Kidney (tissue), 14 donors: ENCODE results near the gene GRK1. TPM values are rescaled to one million over a fixed set of nuclear protein-coding genes. Genes with fewer than 3 reads are reported as not detected.

Experiments
- DNase-seq, 5 donors: peaks; one replicate each; pipeline ENCODE4 v3.0.0-alpha.2; 2013 to 2020
- FAIRE-seq: peaks from 2 replicates; lab custom pipeline; 2012; peaks lifted over from hg19 to GRCh38; lab: Jason Lieb, UNC
- H3K27ac ChIP-seq, 2 donors: one replicate each; pipeline ENCODE4 v1.7.0; 2013; ENCODE audit warnings: low read depth in 2 of 2, low read length in 2 of 2, inconsistent platforms in 1 of 2
- H3K27me3 ChIP-seq: one replicate; pipeline ENCODE4 v1.7.1; 2013; ENCODE audit warnings: low read length, inconsistent platforms; ENCODE audit not compliant: control insufficient read depth, insufficient read depth
- H3K36me3 ChIP-seq, 3 donors: one replicate each; pipeline versions ENCODE4 v1.7.0 to v1.7.1; 2013; ENCODE audit warnings: low read length in 3 of 3, control low read depth in 1 of 3, inconsistent platforms in 1 of 3; ENCODE audit not compliant: insufficient read depth in 3 of 3, control insufficient read depth in 2 of 3
- H3K4me1 ChIP-seq, 3 donors: one replicate each; pipeline versions ENCODE4 v1.7.0 to v1.7.1; 2013; ENCODE audit warnings: low read length in 3 of 3, inconsistent platforms in 1 of 3, low read depth in 1 of 3; ENCODE audit not compliant: control insufficient read depth in 2 of 3, insufficient read depth in 2 of 3
- H3K4me3 ChIP-seq, 3 donors: one replicate each; pipeline versions ENCODE4 v1.7.0 to v1.8.1; 2013; ENCODE audit warnings: low read length in 3 of 3, control low read depth in 1 of 3, inconsistent platforms in 1 of 3
- H3K9ac ChIP-seq, 3 donors: one replicate each; pipeline versions ENCODE4 v1.7.0 to v1.7.1; 2013; ENCODE audit warnings: low read length in 3 of 3, control low read depth in 1 of 3, inconsistent platforms in 1 of 3
- H3K9me3 ChIP-seq, 3 donors: one replicate each; pipeline versions ENCODE4 v1.7.0 to v1.7.1; 2013; ENCODE audit warnings: low read length in 3 of 3, control low read depth in 1 of 3, inconsistent platforms in 1 of 3; ENCODE audit not compliant: control insufficient read depth in 2 of 3, insufficient read depth in 1 of 3
- CTCF ChIP-seq: IDR thresholded peaks from 3 replicates; pipeline ENCODE4 v1.5.1; 2012; ENCODE audit warnings: mild to moderate bottlenecking, moderate library complexity, borderline replicate concordance; ENCODE audit not compliant: insufficient read depth; ENCODE audit errors: extremely low read depth
- intact Hi-C: fragments of 100-400 bp; cut with DNase I; formaldehyde crosslinking; loops from one replicate; pipeline ENCODE4 v1.11.1; 2022
- polyA plus RNA-seq: library from polyadenylated mRNA; stranded (reverse); fragments of 350-450 nt; fragmentation: Illumina TruSeq; extraction: RNeasy Lipid Tissue Mini Kit (QIAGEN cat#74804); gene quantifications from one replicate; pipeline ENCODE4 v1.2.3, GENCODE V29; 2014; ENCODE audit warnings: low read depth, low replicate concordance; ENCODE audit not compliant: insufficient read depth
- total RNA-seq: library from RNA; stranded (reverse); fragmentation: NEBNext Ultra II Directional; extraction: Animal tissue kit (Norgen Biotek cat#: 25700); gene quantifications from one replicate; pipeline ENCODE4 v1.2.1, GENCODE V29; 2021
- donor health status: control.
- donor health status: control.
- donor health status: control.
- donor health status: control.
- donor health status: control.
- donor health status: DM: yes; HTN: yes; CAD: no.
- donor health status: Normal renal cell carcinoma (clear cell type).

GRK1 gene
- total and polyA plus RNA-seq, 2 donors from 2014 or later: not detected

DNA sequence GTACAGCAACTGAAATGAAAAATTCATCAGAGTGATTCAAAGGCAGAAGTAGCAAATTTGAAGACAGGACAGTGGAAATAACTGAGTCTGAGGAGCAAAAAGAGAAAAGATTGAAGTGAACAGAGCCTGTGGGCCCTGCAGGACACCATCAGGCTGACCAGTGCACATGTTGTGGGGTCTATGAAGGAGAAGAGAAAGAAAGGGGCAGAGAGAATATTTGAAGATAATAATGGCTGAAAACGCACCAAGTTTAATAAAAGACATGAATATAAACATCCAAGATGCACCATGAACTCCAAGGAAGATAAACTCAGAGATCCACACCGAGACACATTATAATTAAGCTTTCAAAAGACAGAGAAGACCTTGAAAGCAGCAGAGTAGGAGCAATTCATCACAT lies 24.5 kb upstream of the GRK1 start:
- no peak for TF ChIP-seq CTCF
- FAIRE-seq: no peak
- Histone ChIP-seq H3K4me1 (peaks cover 5 to 9% (median 8%) of the 10 kb centered on the region in 3 donors), H3K9me3 (no peaks in the 10 kb centered on the region), H3K27ac (no peak overlapping the region), H3K27me3 (no peaks in the 10 kb centered on the region), H3K4me3 (no peak overlapping the region), H3K9ac (no peak overlapping the region), H3K36me3 (peaks cover 2 to 20% (median 6%) of the 10 kb centered on the region in 3 donors)
- intact Hi-C loops: no loop called here
- no peak for DNase-seq

- no peak overlapping the region for H3K9ac ChIP-seq
- H3K4me3 ChIP-seq: no peak overlapping the region
- H3K36me3 ChIP-seq: peaks cover 0 to 12% (median 2%) of the 10 kb centered on the region in 3 donors
- no peak for TF ChIP-seq CTCF
- no peaks in the 10 kb centered on the region for H3K9me3 ChIP-seq
- FAIRE-seq: no peak
- no peak overlapping the region for H3K27ac ChIP-seq
- peak in 4 of 5 donors; percentile 28 to 78 (median 56) for DNase-seq
- no peaks in the 10 kb centered on the region for H3K27me3 ChIP-seq
- intact Hi-C loops: no loop called here
- peaks cover 5 to 12% (median 9%) of the 10 kb centered on the region in 3 donors for H3K4me1 ChIP-seq
Observed at GRCh38 chr13:113643593-113643992, 23.4 kb upstream of the GRK1 start.

GRCh38 chr13:113644800-113645199 lies 22.2 kb upstream of the GRK1 start:
- no peak overlapping the region for H3K4me3 ChIP-seq
- TF ChIP-seq CTCF: no peak
- intact Hi-C loops: no loop called here
- no peak overlapping the region for H3K27ac ChIP-seq
- H3K4me1 ChIP-seq: peaks cover 5 to 12% (median 9%) of the 10 kb centered on the region in 3 donors
- no peaks in the 10 kb centered on the region for H3K9me3 ChIP-seq
- H3K9ac ChIP-seq: no peak overlapping the region
- FAIRE-seq: no peak
- no peaks in the 10 kb centered on the region for H3K27me3 ChIP-seq
- DNase-seq: no peak
- H3K36me3 ChIP-seq: peaks cover 0 to 7% (median 0%) of the 10 kb centered on the region in 3 donors

DNA sequence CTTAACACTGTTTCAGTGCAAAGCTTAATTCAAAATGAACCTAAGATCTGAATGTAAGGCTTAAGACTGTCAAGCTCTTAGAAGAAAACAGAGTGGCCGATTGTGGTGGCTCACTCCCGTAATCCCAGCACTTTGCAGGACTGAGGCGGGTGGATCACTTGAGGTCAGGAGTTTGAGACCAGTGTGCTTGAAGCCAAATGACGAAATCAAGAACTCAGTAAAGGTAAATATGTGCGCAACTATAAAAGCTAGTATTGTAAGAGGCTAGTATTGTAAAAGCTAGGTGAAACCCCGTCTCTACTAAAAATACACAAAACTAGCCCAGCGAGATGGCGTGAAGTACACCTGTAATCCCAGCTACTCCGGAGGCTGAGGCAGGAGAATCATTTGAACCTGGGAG lies 21.7 kb upstream of the GRK1 start:
- no peak for TF ChIP-seq CTCF
- H3K9ac ChIP-seq: no peak overlapping the region
- H3K9me3 ChIP-seq: no peaks in the 10 kb centered on the region
- FAIRE-seq (no peak), DNase-seq (no peak)
- H3K36me3 ChIP-seq: peaks cover 0 to 3% (median 0%) of the 10 kb centered on the region in 3 donors
- H3K4me1 ChIP-seq: peaks cover 5 to 12% (median 9%) of the 10 kb centered on the region in 3 donors
- H3K4me3 ChIP-seq: no peak overlapping the region
- intact Hi-C loops: no loop called here
- H3K27ac ChIP-seq: no peak overlapping the region
- no peaks in the 10 kb centered on the region for H3K27me3 ChIP-seq
